ENCODE measurements around the gene HOXA11.

Gene HOXA11

DNA sequence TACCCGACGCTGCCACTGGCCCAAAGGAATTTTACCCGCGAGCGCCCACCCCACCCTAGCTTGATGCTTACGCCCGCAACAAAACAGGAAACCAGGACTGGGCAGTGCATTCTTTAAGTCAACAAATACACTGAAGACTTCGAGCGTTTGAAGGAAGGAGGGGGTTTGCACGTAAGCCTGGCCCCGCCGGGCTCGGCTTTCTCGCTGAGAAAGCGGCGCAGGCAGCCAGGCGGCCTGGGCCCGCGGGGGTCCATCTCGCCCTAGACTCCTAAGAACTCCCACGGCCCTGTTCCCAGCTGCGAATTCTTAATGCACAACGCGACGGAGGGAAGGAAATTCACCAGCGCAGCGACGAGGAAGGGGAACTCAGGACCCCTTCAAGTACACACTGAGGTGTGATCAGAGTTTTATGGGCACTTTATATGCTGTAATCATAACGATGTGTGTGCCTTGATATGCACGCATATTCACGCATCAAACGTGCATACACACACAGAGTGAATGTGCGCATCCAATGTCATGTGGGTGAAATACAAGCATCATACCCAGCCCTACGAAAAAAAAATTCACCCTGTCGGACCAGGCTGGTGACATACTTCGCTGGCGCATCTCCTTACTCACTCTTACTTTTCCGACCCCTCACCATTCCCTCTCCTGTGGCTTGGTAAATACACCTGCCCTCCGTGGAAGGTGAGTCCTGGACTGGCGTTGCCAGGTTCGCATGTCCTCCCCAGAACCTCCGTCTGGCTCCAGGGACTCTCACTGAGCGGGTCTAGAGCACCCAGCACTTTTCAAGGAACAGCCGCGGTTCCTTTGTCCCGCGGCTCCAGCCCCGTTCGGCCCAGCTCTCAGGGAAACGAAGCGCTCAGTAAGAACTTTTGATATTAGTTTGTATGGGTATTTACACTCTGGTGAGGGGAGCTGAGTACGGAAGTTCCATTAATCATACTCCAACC, 20.6 kb upstream of the HOXA11 start:
- DNase-seq (ENCODE audit: low read depth) = no peak

- DNase-seq (ENCODE audit: low read depth) = no peak
Measured at GRCh38 chr7:27204851-27205322, 19.9 kb upstream of the HOXA11 start.

DNA sequence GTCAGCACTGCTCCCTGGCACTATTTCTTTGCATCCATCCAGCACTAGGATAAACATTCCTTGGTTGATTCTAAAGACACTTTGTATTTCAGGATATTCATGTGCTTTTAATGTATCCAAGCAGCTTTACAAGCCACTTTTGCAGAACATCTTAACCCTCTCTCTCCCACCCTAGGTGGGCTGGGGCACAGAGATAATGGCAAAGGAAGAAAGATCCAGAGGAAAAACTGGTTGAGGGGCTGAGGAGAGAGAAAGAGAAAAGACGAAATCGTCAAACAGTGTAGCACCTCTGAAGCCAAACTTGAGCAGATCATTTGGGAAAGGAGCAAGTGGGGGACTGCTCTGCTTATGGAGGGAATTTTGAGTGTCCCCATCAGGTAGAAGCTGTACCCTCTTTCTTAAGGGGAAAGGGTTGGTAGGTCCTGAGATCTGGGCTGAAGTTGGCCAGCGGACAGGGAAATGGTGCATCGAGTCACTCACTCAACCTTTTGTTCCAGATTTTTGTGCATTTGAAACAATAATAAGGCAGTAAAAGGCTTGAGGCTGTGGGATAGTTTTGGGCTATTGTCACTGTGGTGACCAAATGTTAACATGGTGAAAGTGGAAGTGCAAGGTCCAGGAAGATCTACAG, 19.0 kb upstream of the HOXA11 start:
- no peak for DNase-seq (ENCODE audit: low read depth)

GRCh38 chr7:27203365-27203953, 18.4 kb upstream of the HOXA11 start:
- DNase-seq (ENCODE audit: low read depth) = no peak

DNA sequence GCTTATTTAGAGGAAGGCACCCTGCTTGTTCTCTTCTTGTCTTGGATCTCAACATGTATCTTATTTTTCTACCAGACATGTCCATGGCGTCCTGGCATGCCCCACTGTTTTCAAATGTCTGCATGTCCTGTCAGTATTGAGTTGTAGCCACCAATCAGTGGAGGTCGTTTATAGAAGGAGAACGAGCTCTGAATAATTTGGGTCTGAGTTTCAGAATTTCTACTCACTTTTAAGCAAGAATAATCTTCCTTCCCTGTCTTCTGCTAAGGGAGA, 17.8 kb upstream of the HOXA11 start:
- no peak for DNase-seq (ENCODE audit: low read depth)

DNA sequence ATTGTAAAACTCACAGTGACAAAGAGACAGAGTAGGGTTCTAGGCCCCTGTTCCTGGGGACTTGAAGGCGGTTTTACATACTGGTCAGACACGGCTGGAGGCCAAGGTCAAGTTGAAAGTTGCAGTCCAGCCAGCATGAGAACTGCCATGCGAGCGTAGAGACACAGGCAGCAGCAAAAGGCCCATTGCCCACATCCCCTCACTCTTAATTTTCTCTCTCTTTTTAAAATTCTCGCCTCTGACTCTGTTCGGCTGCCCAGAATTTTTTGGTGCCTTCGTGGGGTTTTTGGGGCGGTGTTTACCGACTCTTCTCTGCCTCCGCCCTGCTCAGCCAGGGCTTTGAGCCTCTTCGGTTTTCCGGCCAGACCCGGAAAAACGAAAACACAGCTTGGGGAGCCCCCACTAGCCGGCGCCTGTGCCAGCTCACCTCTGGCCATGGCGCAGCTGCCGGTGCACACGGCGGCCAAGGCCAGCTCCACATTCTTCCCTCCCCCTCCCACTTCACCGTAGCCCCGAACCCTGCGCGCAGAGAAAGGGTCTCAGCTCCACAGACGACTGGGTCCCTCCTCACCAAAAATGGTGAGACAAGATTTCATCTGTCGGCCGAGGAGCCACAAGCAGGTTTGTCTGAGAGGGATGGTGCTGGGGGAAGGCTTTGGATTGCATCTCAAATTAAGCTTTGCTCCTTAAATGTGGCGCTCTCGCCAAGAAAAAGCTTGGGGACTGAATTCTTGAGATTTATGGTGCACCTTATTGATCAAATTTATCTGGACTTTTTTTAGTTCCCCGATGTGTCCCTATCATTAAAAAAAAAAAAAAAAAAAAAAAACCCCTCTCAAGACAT, 17.2 kb upstream of the HOXA11 start:
- no peak for DNase-seq (ENCODE audit: low read depth)

- DNase-seq (ENCODE audit: low read depth) = no peak
Measured at GRCh38 chr7:27201580-27202017, 16.6 kb upstream of the HOXA11 start.

- no peak for DNase-seq (ENCODE audit: low read depth)
Measured at GRCh38 chr7:27200761-27201579, 15.9 kb upstream of the HOXA11 start.

DNA sequence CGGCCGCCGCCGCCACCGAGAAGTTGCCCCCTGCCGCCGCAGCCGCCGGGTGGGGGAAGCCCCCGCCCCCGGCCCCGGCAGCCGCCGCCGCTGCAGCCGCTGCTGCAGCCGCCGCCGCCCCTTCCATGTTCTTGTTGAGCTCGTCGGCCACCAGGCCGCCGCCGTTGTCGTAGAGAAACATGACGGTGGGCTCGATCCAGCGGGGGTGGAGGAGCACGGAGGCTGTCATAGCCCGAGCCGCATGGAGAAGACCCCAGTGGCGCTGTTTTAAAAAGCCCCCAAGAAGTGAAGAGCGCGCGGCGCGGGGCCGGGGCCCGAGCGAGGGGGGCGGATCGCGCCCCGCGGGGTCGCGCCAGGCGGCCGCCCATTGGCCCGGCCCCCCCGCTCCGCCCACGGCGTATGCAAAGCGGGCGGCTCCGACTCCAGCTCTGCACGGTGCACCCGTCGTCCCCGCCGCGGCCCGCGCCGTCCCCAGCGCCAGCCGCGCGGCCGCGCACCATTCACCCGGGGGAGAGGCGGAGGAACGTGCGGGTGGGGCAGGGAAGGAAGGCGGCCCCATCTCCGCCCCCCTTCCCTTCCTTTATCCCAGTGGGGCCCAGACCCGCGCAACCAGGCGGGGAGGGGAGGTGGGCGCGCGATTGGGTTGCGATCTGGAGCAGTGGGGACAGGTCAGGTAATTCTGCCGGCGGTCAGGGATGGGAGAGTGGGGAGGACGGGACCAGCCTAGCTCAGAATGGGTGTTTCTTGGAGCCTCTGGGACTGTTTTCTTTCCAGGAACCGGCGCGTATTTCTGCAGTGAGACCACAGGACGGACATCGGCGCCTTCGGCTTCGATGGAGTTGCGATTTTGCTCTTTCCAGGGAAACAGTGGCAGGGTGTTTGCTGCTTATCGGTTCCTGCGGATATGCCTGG, 15.1 kb upstream of the HOXA11 start, which contains the start of gene HOXA13:
TSS of gene HOXA13 (minus strand) at position 243 of the 912 bp plus-strand sequence. CDS start at position 229, 14 bp downstream.
- DNase-seq (ENCODE audit: low read depth) = no peak

DNA sequence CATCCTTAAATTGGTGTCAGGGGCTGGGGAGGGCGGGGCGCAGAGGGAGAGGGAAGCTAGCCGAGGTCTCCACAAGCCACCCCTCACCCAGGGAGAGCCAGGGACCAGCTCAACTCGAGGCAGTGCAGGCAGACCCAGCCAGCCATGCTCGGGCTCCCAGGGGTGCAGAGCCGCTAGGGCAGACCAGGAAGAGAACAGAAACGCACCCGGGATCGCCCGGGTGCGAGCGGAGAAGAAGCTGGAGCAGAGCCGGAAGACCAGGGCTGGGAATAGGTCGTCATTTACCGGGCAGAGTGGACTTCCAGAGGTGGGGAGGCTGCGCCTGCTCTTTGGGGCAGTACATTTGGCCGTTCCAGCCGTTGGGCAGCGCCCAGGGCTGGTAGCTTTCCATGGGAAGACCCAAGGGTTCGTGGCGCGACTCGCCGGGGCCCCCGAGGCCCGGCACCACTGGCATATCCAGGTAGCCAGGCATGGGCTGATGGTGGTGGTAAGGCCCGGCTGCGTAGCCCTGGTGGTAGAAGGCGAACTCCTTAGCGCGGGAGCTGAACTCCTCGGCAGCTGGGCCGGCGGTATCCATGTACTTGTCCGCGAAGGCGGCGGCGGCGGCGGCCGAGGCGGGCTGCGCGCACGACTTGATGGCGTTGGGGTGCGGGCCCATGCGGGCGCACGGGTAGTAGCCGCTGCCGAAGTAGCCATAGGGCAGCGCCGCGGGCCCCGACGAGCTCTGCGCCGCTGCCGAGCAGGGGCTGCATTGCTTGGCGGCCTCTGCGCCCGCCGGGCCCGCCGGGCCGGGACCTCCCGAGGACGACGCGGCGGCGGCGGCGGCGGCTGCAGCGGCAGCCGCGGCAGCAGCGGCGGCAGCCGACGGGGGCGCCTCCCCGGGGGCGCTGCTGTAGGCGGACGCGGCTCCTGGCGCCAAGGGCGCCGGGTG, 14.1 kb upstream of the HOXA11 start:
- no peak for DNase-seq (ENCODE audit: low read depth)

DNA sequence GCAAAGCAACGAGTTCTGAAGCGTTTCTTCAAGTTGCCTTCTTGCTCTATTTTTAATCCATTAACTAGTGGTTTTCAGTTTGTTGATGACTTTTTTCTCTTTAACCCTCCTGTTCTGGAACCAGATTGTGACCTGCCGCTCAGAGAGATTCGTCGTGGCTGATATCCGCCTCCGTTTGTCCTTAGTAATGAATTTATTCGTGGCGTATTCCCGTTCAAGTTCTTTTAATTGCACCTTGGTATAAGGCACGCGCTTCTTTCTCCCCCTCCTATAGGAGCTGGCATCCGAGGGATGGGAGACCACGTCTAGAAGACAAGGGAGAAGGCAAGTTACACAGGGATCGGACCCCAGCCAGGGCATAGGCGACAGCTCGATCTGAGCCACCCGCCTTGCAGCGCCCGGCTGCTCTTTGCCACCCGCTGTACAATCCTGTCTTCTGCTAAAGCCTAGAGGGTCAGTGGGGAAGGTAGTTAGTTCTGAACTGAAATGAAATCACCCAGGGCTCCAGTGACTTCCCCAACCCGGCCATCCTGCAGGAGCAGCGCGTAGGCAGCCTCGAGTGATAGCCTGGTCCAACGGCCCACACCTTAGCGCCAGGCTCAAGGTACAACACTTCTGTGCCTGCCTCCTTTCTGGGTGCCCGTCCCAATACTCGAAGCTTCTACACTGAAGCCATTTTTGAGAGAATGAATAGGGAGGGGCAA, 13.3 kb upstream of the HOXA11 start:
- DNase-seq (ENCODE audit: low read depth) = no peak

DNA sequence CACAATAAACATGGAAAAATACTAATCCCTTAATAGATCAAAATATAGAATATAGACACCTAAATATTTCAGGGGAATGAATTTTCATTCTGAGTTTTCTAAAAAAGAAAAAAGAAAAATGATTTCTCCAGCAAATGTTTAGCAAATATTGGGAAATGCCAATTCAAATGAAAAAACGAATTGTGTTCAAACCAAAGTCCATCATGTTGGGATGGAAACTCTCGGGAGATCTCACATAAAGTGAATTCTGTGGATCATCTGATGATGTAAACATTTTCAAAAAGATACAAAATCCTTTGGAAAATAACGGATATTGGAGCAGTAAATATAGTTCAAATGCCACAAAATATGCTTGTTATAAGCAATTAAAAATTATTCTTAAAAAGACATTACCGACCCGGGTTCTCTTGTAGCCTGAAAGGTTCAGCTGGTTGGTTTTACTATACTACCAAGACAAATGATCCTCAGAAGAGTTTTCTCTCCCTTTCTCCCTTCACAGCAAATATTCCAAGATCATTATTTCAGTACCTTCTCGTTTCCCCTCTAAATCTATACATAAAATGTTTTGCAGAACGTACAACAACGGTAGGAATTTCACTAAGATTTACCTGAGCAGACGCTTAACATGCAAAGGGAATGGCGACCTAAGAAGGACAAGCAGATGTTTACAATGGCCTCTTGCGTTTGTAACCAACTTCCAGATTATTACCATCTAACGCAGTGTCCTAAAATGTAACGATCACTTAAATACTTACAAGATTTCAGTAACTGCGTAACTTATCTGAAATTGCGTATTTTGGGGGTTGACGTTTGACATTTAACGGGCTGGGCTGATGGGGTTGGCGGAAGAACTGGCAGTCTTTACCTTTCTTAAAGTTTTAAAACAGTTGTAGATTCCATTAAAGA, 12.4 kb upstream of the HOXA11 start:
- DNase-seq (ENCODE audit: low read depth) = no peak

GRCh38 chr7:27196287-27196767, 11.3 kb upstream of the HOXA11 start:
- no peak for DNase-seq (ENCODE audit: low read depth)

DNA sequence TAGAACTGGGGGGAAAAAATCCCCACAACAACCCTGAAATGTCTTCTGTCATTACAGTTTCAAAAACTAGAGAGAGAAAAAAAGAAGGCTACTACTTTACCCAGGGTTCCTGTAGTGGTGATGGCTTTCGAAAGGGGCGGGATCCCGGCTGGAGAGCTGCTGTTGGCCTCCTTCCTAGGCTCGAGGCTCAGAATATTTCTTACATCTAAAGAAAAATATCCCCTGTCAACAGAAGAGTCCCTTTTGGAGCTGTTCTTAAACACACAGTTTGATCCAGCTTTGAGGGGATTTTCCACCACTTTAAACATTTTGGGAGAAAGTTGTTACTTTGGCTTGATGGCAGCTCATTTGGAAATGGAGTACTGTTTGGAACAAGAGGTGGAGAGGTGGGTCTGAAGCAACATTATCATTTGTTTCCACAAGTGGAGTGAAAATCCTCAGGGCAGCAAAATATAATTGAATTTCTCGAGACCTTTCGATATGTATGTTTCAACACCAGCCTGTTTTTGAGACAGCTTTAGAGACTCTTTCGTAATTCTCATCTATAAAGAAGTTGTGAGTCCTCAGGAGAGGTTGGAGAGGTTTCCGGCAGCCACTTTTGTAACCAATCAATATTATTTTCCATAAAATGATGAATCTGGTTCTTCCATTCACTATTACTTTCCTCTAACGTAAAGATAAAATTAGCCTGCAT, 9.8 kb upstream of the HOXA11 start:
- no peak for DNase-seq (ENCODE audit: low read depth)

DNA sequence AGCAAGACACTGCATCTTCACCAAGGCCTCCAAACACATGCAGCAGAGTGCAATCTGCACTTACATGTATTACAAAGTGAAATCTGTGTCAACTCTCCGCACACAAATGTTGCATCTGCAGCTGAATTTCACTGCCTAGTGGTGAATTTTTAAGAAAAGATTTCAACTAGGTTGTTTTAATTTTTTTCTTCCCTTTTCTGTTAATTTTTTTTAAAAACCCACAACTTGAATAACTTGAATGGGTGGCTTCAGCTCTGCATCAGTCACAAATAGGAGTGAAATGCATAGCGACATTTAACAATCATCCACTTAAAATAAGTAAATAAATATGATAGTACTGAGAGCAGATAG, 8.9 kb upstream of the HOXA11 start:
- DNase-seq (ENCODE audit: low read depth) = no peak

- DNase-seq (ENCODE audit: low read depth) = no peak
Measured at GRCh38 chr7:27193335-27194001, 8.4 kb upstream of the HOXA11 start.
